SJCRH30 (cell line): ENCODE results near the gene SMARCB1. TPM values are rescaled to one million over a fixed set of nuclear protein-coding genes. Genes with fewer than 3 reads are reported as not detected.

ENCODE experiments used
- DNase-seq, 2 experiments: peaks; one replicate each; pipeline ENCODE4 v3.0.0-alpha.2; 2015 to 2020
- H3K27ac ChIP-seq: fragments of 250-450 bp; sonication (Bioruptor Pico); 2 replicates; pipeline ENCODE4 v1.5.1; 2020; ENCODE audit warnings: mild to moderate bottlenecking, moderate library complexity
- H3K27me3 ChIP-seq: fragments of 250-450 bp; sonication (Bioruptor Pico); 2 replicates; pipeline ENCODE4 v1.5.1; 2020; ENCODE audit warnings: mild to moderate bottlenecking, moderate library complexity
- H3K36me3 ChIP-seq: fragments of 250-450 bp; sonication (Bioruptor Pico); 2 replicates; pipeline ENCODE4 v1.5.1; 2020; ENCODE audit warnings: mild to moderate bottlenecking, moderate library complexity
- H3K4me1 ChIP-seq: fragments of 250-450 bp; sonication (Bioruptor Pico); 2 replicates; pipeline ENCODE4 v1.5.1; 2020; ENCODE audit warnings: mild to moderate bottlenecking, moderate library complexity
- H3K4me3 ChIP-seq: fragments of 250-450 bp; sonication (Bioruptor Pico); 2 replicates; pipeline ENCODE4 v1.5.1; 2020; ENCODE audit warnings: mild to moderate bottlenecking, moderate library complexity
- H3K9me3 ChIP-seq: fragments of 250-450 bp; sonication (Bioruptor Pico); replicated peaks from 2 replicates; pipeline ENCODE4 v1.5.1; 2020; ENCODE audit warnings: mild to moderate bottlenecking, moderate library complexity
- total RNA-seq: library from RNA; depleted of rRNA; stranded (reverse); fragments of >200 nt; shearing (Covaris generic); gene quantifications from 2 replicates; pipeline ENCODE4 v1.2.3, GENCODE V29; 2014

SMARCB1 gene
- total RNA-seq, 1 experiment from 2014 or later, result 119 TPM

DNA sequence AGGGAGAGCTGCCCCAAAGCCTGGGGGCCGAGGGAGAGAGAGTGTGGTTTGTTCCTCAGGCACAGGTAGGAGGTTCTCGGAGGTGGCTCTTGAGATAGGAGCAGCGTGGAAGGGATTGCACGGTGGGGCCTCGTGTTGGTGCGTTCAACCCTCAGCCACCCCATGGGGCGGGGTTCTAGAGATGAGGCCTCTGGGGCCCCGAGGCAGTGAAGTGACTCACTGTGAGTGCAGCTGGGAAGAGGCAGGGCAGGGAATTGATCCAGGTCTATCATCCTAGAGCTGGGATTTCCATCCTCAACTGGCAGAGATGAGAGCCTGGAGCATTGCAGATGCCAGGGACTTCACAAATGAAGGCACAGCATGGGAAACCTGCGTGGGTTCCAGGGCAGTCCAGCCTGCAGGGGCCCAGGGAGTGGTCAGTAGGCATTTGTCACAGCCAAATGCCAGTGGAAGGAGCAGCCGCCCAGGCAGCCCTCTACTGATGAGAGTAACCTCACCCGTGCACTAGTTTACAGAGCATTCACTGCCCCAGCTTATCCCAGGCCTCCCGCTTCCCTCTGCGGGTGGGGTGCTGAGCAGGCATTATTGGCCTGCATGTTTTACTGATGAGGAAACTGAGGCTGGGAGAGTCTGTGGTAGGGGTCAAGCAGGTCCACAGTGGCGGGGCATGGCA, 5.1 kb upstream of the SMARCB1 start:
- DNase-seq, result peak; percentile 81 to 82
- no peaks in the 10 kb centered on the region for H3K9me3 ChIP-seq
- H3K27me3 ChIP-seq, result no peaks in the 10 kb centered on the region
- peak overlapping the region; percentile 20 for H3K4me3 ChIP-seq
- peaks cover 42% of the 10 kb centered on the region for H3K4me1 ChIP-seq
- peak overlapping the region; percentile 56 for H3K27ac ChIP-seq
- no peaks in the 10 kb centered on the region for H3K36me3 ChIP-seq

DNA sequence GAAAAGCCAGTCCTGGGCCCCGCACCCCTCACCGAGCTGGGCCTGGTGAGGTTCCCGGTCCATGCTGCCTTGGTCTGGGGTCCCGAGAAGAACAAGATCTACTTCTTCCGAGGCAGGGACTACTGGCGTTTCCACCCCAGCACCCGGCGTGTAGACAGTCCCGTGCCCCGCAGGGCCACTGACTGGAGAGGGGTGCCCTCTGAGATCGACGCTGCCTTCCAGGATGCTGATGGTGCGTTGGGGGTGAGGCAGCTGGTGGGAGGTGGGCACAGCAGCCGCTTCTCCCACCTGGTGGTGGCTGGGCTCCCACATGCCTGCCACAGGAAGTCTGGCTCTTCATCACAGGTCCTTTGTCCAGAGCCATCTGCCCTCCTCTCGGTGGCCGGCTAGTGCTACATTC, 4.5 kb upstream of the SMARCB1 start:
- DNase-seq, result no peak
- Histone ChIP-seq H3K4me1 (peaks cover 42% of the 10 kb centered on the region), H3K27ac (no peak overlapping the region)

DNA sequence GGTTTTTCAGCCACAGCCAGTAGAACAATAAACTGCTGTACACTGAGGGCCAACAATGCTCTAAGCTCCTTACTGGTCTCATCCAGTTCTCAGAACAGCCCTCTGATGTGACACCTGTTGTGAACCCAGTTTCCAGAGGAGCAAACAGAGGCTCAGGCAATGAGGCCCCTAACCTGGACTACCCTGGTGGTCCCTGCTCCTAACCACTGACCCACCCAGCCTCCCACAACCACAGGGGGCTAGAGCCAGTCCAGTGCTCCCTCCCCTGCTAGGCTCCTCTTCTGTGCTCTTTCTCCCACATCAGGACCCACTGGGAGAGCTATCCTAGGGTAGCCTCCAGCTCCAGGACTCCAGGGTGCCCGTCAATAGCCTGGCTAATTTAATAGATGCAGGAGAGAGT, 4.1 kb upstream of the SMARCB1 start:
- H3K9me3 ChIP-seq, result no peaks in the 10 kb centered on the region
- H3K27me3 ChIP-seq, result no peaks in the 10 kb centered on the region
- no peaks in the 10 kb centered on the region for H3K36me3 ChIP-seq
- DNase-seq, result no peak
- no peak overlapping the region for H3K27ac ChIP-seq
- H3K4me3 ChIP-seq, result no peak overlapping the region
- H3K4me1 ChIP-seq, result peaks cover 39% of the 10 kb centered on the region

More for the DNA sequence above, 4.5 kb upstream of the SMARCB1 start:
- no peaks in the 10 kb centered on the region for H3K36me3 ChIP-seq
- no peak overlapping the region for H3K4me3 ChIP-seq
- no peaks in the 10 kb centered on the region for H3K27me3 ChIP-seq
- H3K9me3 ChIP-seq, result no peaks in the 10 kb centered on the region

- Histone ChIP-seq H3K27ac (no peak overlapping the region), H3K36me3 (no peaks in the 10 kb centered on the region), H3K4me1 (peaks cover 31% of the 10 kb centered on the region), H3K9me3 (no peaks in the 10 kb centered on the region), H3K4me3 (no peak overlapping the region), H3K27me3 (no peaks in the 10 kb centered on the region)
- DNase-seq, result no peak
Observed at GRCh38 chr22:23783265-23784150, 3.3 kb upstream of the SMARCB1 start.

DNA sequence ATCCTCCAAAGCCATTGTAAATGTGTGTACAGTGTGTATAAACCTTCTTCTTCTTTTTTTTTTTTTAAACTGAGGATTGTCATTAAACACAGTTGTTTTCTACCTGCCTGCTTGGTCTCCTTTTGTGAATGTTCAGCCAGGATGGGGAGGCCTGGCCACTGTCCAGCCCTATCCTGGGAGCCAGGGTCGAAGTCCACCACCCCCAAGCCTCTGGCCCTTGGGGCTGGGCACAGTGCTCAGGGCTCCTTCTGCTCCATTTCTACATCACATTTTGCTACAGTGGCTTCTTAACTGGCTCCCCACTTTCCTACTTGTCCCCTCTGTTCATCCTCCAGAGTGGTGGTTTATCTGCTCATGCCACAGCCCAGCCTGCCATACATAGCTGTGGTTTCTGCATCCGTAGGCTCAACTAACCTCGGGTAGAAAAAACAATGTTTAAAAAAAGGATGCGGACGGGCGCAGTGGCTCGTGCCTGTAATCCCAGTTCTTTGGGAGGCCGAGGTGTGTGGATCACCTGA, 2.5 kb upstream of the SMARCB1 start:
- Histone ChIP-seq H3K27me3 (no peaks in the 10 kb centered on the region), H3K36me3 (no peaks in the 10 kb centered on the region), H3K27ac (no peak overlapping the region), H3K4me3 (no peak overlapping the region), H3K9me3 (no peaks in the 10 kb centered on the region), H3K4me1 (peaks cover 30% of the 10 kb centered on the region)
- DNase-seq, result peak; percentile 45

- Histone ChIP-seq H3K4me1 (peaks cover 22% of the 10 kb centered on the region), H3K27me3 (no peaks in the 10 kb centered on the region), H3K27ac (peak overlapping the region; percentile 97), H3K36me3 (peaks cover 5% of the 10 kb centered on the region; the same call in 1 of the 2 replicates), H3K9me3 (no peaks in the 10 kb centered on the region), H3K4me3 (peak overlapping the region; percentile 95)
- DNase-seq, result no peak
Observed at GRCh38 chr22:23786261-23786710, 480 bp upstream of the SMARCB1 start.

- Histone ChIP-seq H3K4me3 (peak overlapping the region; percentile 95), H3K27me3 (no peaks in the 10 kb centered on the region), H3K9me3 (no peaks in the 10 kb centered on the region), H3K27ac (peak overlapping the region; percentile 97; the same call in 1 of the 2 replicates), H3K36me3 (peaks cover 9% of the 10 kb centered on the region), H3K4me1 (peaks cover 11% of the 10 kb centered on the region)
- no peak for DNase-seq
Observed at GRCh38 chr22:23787600-23787896, 782 bp downstream of the SMARCB1 start.

- Histone ChIP-seq H3K27ac (no peak overlapping the region), H3K4me3 (peak overlapping the region; percentile 95), H3K27me3 (no peaks in the 10 kb centered on the region), H3K4me1 (peaks cover 11% of the 10 kb centered on the region), H3K9me3 (no peaks in the 10 kb centered on the region), H3K36me3 (peaks cover 11% of the 10 kb centered on the region)
- DNase-seq, result no peak
Observed at GRCh38 chr22:23787910-23788309, 1.1 kb downstream of the SMARCB1 start.

GRCh38 chr22:23789121-23789520, 2.4 kb downstream of the SMARCB1 start:
- Histone ChIP-seq H3K4me1 (peaks cover 3% of the 10 kb centered on the region), H3K27me3 (no peaks in the 10 kb centered on the region), H3K9me3 (no peaks in the 10 kb centered on the region), H3K4me3 (no peak overlapping the region), H3K36me3 (peaks cover 21% of the 10 kb centered on the region), H3K27ac (no peak overlapping the region)
- DNase-seq, result no peak

GRCh38 chr22:23789638-23790037, 2.9 kb downstream of the SMARCB1 start:
- Histone ChIP-seq H3K9me3 (no peaks in the 10 kb centered on the region), H3K4me1 (no peaks in the 10 kb centered on the region; the same call in 1 of the 2 replicates), H3K4me3 (no peak overlapping the region), H3K27me3 (no peaks in the 10 kb centered on the region), H3K36me3 (peaks cover 27% of the 10 kb centered on the region), H3K27ac (no peak overlapping the region)
- no peak for DNase-seq

DNA sequence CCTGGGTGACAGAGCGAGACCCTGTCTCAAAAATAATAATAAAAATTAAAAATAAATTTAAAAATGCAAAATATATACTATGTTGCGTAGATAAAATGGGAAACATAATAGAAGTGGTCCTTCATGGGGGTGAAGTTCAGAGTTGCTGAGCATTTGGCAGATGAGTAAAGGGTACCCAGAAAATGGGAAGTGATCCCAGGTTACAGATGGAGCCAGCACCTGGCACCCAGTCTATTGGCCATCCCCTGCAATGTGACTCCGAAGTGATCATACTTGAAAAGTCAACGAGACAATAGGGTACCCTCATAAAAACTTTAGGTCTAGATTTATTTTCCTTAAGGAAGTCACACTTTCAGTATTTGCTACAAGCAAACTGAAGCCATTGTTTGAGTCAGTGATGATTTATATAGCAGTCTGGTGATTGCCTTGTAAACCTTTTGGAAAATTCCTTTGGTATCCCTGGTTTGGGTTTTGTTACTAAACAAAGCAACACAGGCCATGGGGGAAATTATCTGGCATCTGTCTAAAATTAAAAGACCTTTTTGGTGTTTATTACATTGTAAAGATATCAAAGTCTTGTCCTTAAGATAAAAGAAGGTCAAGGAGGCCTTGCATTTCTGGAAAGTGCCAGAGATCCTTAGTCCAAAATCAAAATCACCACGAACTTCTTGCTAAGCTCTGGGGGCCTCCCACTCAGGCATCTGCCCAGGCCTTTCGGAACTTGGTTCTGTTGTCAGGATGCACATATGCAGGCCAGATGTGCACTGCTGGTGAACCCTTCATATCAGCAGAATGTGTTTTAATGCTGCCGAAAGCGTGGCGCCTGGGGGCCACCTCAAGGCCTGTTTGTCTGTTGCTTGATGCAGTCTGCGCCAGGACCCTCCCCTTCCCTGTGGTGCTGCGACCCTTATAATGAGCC, 4.3 kb downstream of the SMARCB1 start:
- no peak for DNase-seq
- Histone ChIP-seq H3K4me3 (no peak overlapping the region), H3K27me3 (no peaks in the 10 kb centered on the region), H3K9me3 (no peaks in the 10 kb centered on the region), H3K27ac (no peak overlapping the region), H3K4me1 (peaks cover 3% of the 10 kb centered on the region; the same call in 1 of the 2 replicates), H3K36me3 (peaks cover 38% of the 10 kb centered on the region)

DNA sequence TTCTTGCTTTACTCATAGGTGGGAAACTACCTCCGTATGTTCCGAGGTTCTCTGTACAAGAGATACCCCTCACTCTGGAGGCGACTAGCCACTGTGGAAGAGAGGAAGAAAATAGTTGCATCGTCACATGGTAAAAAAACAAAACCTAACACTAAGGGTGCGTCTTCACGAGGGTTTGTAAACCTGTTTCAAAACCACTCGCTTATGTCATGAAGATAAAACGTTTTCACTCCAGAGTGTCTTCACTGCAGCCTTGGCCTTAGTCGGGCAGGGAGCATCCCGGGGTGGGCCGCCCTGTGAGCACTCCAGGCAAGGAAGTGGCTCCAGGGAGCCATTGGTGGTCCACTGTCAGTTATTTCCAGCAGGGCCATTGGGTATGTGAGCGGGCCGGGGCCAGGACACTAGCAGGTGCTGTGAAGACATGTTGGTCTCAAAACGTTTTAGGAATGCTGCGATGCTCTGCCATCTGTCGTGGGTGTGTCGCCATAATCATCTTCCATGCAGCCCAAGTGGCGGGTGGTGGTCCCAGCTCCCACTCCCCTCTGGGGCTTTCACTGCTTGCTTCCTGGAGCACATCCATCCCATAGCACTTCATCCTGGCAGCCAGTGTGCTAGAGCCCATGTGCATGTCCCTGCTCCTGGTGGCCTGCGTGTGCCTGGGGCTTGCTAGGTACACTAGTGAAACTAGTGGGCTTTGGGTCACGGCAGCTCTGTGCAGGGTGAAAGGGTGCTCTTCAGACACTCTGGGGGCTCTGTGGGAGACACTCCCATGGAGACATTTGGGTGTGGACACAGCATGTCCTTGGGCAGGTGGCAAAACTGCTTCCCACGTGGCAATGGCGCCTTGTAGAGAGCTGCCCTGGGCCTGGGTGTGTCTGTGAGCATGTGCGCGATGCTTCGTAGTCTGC, 5.2 kb downstream of the SMARCB1 start:
- Histone ChIP-seq H3K27me3 (no peaks in the 10 kb centered on the region), H3K9me3 (no peaks in the 10 kb centered on the region), H3K36me3 (peaks cover 38% of the 10 kb centered on the region), H3K4me3 (no peak overlapping the region), H3K4me1 (peaks cover 9% of the 10 kb centered on the region; the same call in 1 of the 2 replicates), H3K27ac (no peak overlapping the region)
- DNase-seq, result no peak

- peaks cover 47% of the 10 kb centered on the region for H3K36me3 ChIP-seq
Observed at GRCh38 chr22:23793326-23793725, 6.6 kb downstream of the SMARCB1 start.

More at GRCh38 chr22:23793326-23793725, 6.6 kb downstream of the SMARCB1 start:
- Histone ChIP-seq H3K4me3 (no peak overlapping the region), H3K4me1 (peaks cover 9% of the 10 kb centered on the region; the same call in 1 of the 2 replicates), H3K9me3 (no peaks in the 10 kb centered on the region), H3K27ac (no peak overlapping the region), H3K27me3 (no peaks in the 10 kb centered on the region)
- DNase-seq, result no peak
